Prostate gland (tissue), 2 donors: ENCODE data around the gene FGF22. TPM values are rescaled to one million over a fixed set of nuclear protein-coding genes. Genes with fewer than 3 reads are reported as not detected.
"Not testable (repeated sequence)": the region's sequence is repeated elsewhere in the genome, so short reads cannot be mapped to it uniquely, and the experiment has no call there.

Source experiments
- DNase-seq: peaks from one replicate; pipeline ENCODE4 v3.0.0-alpha.2; 2019; ENCODE audit warnings: low spot score
- H3K27ac ChIP-seq, 2 donors: fragments of 200-600 bp; sonication (generic); 2 replicates each; pipeline ENCODE4 v1.5.1; 2017 to 2019
- H3K27me3 ChIP-seq: fragments of 200-600 bp; sonication (generic); replicated peaks from 2 replicates; pipeline ENCODE4 v1.5.1; 2019; ENCODE audit not compliant: insufficient read depth
- H3K36me3 ChIP-seq, 2 donors: fragments of 200-600 bp; sonication (generic); 1 replicate in 1 of 2; 2 replicates in 1 of 2; pipeline versions ENCODE4 v1.5.1 to v1.8.1; 2017 to 2019
- H3K4me1 ChIP-seq: fragments of 200-600 bp; sonication (generic); replicated peaks from 2 replicates; pipeline ENCODE4 v1.5.1; 2019
- H3K4me3 ChIP-seq, 2 donors: fragments of 200-600 bp; sonication (generic); 2 replicates each; pipeline ENCODE4 v1.5.1; 2017 to 2019
- H3K9me3 ChIP-seq: fragments of 200-600 bp; sonication (generic); 2 replicates; pipeline ENCODE4 v1.5.1; 2017
- CTCF ChIP-seq, 4 experiments: fragments of 200-600 bp in 2 of 4; fragments of 450-650 bp in 2 of 4; sonication (generic) in 2 of 4; IDR thresholded peaks; 1 replicate in 3 of 4; 2 replicates in 1 of 4; pipeline ENCODE4 v1.5.1; 2016 to 2019; ENCODE audit warnings: antibody characterized with exemption in 4 of 4, mild to moderate bottlenecking in 2 of 4, moderate library complexity in 2 of 4
- POLR2A ChIP-seq: fragments of 450-650 bp; IDR thresholded peaks from one replicate; pipeline ENCODE4 v1.6.1; 2016; ENCODE audit warnings: antibody characterized with exemption, mild to moderate bottlenecking
- POLR2AphosphoS5 ChIP-seq: sonication (generic); formaldehyde crosslinking; IDR thresholded peaks from one replicate; pipeline ENCODE4 v1.6.1; 2017; ENCODE audit warnings: antibody characterized with exemption
- WGBS: methylation state at CpG from one replicate; pipeline ENCODE4 v1.1.5; 2018; 5-methylcytosine and 5-hydroxymethylcytosine counted together
- intact Hi-C: fragments of 100-400 bp; cut with DNase I; formaldehyde crosslinking; loops from one replicate; pipeline ENCODE4 v1.14.2; 2022
- total RNA-seq, 2 donors: library from RNA; depleted of rRNA; stranded (reverse); fragments of >200 nt; gene quantifications; one replicate each; pipeline ENCODE4 v1.1.0, GENCODE V29; 2016

FGF22 gene
- total RNA-seq, 2 donors from 2014 or later = 4.4 TPM; not detected in 1

- no peaks in the 10 kb centered on the region for H3K9me3 ChIP-seq
- no peak for DNase-seq
- no peak for TF ChIP-seq POLR2AphosphoS5
- TF ChIP-seq POLR2A = no peak
- no peak for TF ChIP-seq CTCF (IDR thresholded peaks at IDR 0.05)
- no peak overlapping the region for H3K4me3 ChIP-seq
- H3K27me3 ChIP-seq = no peaks in the 10 kb centered on the region
- no peaks in the 10 kb centered on the region for H3K4me1 ChIP-seq
- H3K36me3 ChIP-seq = no peaks in the 10 kb centered on the region
- 90% methylated on average over 25 of the region's 25 CpGs for WGBS
- H3K27ac ChIP-seq = no peak overlapping the region
- intact Hi-C loops = no loop called here
Measured at GRCh38 chr19:601790-602189, 37.9 kb upstream of the FGF22 start.

DNA sequence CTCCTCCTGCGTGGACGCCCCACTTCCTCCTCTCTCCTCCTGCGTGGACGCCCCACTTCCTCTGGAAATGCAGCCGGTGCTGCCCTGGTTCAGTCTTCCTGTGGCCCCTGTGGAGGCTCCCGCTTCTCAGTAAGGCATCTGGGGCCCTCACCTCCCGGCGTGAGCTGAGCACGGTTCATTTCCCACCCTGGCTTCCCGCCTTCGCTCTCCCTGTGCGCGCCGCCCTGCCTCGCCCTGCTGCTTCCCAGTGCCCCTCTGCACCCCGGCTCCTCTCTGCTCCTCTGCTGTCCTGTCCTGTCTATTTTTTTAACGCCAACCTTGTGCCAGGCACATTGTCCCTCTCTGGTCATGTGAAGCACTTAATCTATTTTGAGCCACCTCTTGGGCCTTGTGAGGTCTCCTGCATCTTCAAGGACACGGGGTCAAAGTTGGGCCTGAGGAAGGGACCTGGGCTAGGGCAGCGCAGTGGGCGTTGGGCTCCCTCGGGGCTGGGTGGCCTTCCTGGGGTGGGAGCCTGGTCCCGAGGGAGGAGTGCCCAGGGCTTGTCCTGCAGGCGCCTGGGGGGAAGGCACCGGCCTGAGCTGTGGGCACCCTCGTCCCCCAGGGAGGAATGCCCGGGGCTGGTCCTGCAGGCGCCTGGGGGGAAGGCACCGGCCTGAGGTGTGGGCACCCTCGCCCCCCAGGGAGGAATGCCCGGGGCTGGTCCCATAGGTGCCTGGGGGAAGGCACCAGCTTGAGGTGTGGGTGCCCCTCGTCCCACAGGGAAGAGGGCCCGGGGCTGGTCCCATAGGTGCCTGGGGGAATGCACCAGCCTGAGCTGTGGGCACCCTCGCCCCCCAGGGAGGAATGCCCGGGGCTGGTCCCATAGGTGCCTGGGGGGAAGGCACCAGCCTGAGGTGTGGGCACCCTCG lies 37.0 kb upstream of the FGF22 start:
- TF ChIP-seq CTCF (IDR thresholded peaks at IDR 0.05) = no peak
- H3K9me3 ChIP-seq = no peaks in the 10 kb centered on the region
- H3K36me3 ChIP-seq = no peaks in the 10 kb centered on the region
- no peak overlapping the region for H3K27ac ChIP-seq
- WGBS = 79% methylated on average over 35 of the region's 35 CpGs
- DNase-seq = no peak
- H3K27me3 ChIP-seq = no peaks in the 10 kb centered on the region
- H3K4me1 ChIP-seq = no peaks in the 10 kb centered on the region
- no peak overlapping the region for H3K4me3 ChIP-seq
- intact Hi-C loops = no loop called here

- H3K36me3 ChIP-seq, H3K9me3 ChIP-seq, DNase-seq, H3K4me3 ChIP-seq, intact Hi-C loops, H3K27ac ChIP-seq, H3K27me3 ChIP-seq, H3K4me1 ChIP-seq: not testable (repeated sequence)
- WGBS = 78% methylated on average over 12 of the region's 13 CpGs
Measured at GRCh38 chr19:603302-603639, 36.4 kb upstream of the FGF22 start.

- 93% methylated on average over 16 of the region's 20 CpGs for WGBS
- DNase-seq, H3K9me3 ChIP-seq, H3K4me1 ChIP-seq, H3K27ac ChIP-seq, H3K27me3 ChIP-seq, H3K36me3 ChIP-seq, H3K4me3 ChIP-seq, intact Hi-C loops: not testable (repeated sequence)
Measured at GRCh38 chr19:603779-604178, 35.9 kb upstream of the FGF22 start.

GRCh38 chr19:604355-604754 lies 35.3 kb upstream of the FGF22 start:
- no peak for TF ChIP-seq POLR2A
- no peak for TF ChIP-seq POLR2AphosphoS5
- TF ChIP-seq CTCF (IDR thresholded peaks at IDR 0.05) = no peak

DNA sequence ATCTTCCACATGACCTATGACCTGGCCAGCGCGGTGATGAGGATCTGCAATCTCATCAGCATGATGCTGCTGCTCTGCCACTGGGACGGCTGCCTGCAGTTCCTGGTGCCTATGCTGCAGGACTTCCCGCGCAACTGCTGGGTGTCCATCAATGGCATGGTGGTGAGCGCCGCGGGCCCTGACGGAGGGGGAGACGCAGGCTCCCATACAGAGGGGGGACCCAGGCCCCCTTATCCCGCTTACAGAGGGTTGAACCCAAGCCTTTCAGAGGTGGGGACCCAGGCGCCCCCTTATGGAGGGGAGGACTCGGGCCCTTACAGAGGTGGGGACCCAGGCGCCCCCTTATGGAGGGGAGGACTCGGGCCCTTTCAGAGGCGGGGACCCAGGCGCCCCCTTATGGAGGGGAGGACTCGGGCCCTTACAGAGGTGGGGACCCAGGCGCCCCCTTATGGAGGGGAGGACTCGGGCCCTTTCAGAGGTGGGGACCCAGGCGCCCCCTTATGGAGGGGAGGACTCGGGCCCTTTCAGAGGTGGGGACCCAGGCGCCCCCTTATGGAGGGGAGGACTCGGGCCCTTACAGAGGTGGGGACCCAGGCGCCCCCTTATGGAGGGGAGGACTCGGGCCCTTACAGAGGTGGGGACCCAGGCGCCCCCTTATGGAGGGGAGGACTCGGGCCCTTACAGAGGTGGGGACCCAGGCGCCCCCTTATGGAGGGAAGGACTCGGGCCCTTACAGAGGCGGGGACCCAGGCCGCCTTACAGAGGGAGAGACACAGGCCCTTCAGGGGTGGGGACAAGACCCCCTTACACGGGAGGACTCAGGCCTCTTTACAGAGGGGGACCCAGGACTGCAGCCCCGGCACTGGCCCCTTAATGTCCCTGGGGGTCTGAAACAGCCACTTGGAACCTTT lies 34.4 kb upstream of the FGF22 start:
- H3K4me3 ChIP-seq, intact Hi-C loops, H3K27me3 ChIP-seq, H3K36me3 ChIP-seq, H3K27ac ChIP-seq, H3K9me3 ChIP-seq, H3K4me1 ChIP-seq, DNase-seq: not testable (repeated sequence)
- WGBS = 81% methylated on average over 27 of the region's 34 CpGs

More at GRCh38 chr19:604355-604754, 35.3 kb upstream of the FGF22 start:
- Histone ChIP-seq H3K4me3 (no peak overlapping the region), H3K27ac (no peak overlapping the region), H3K9me3 (no peaks in the 10 kb centered on the region), H3K4me1 (no peaks in the 10 kb centered on the region), H3K36me3 (no peaks in the 10 kb centered on the region), H3K27me3 (no peaks in the 10 kb centered on the region)
- no peak for DNase-seq
- intact Hi-C loops = no loop called here
- WGBS = 88% methylated on average over 11 of the region's 11 CpGs
